AG09309 (cell line): ENCODE data around the gene MMP15.

ENCODE experiments used
- DNase-seq: peaks from one replicate; pipeline ENCODE4 v3.0.0-alpha.2; 2010; ENCODE audit warnings: low read depth
- H3K4me3 ChIP-seq: 2 replicates; pipeline ENCODE4 v1.5.1; 2011; ENCODE audit warnings: mild to moderate bottlenecking, low read depth, low read length, moderate library complexity; ENCODE audit not compliant: control insufficient read depth
- CTCF ChIP-seq: IDR thresholded peaks from 2 replicates; pipeline ENCODE4 v1.5.1; 2011; ENCODE audit warnings: mild to moderate bottlenecking, low read depth, low read length, inconsistent platforms; ENCODE audit not compliant: insufficient read depth, control insufficient read depth; ENCODE audit errors: missing control alignments

MMP15 gene

GRCh38 chr16:58009856-58010416 lies 15.6 kb upstream of the MMP15 start:
- no peak for DNase-seq
- no peak overlapping the region for H3K4me3 ChIP-seq
- no peak for TF ChIP-seq CTCF

GRCh38 chr16:58010886-58011285 lies 14.7 kb upstream of the MMP15 start:
- DNase-seq: no peak
- no peak overlapping the region for H3K4me3 ChIP-seq
- TF ChIP-seq CTCF: no peak

- H3K4me3 ChIP-seq: no peak overlapping the region
- no peak for DNase-seq
- TF ChIP-seq CTCF: no peak
Observed at GRCh38 chr16:58011652-58012051, 13.9 kb upstream of the MMP15 start.

- H3K4me3 ChIP-seq: no peak overlapping the region
- no peak for DNase-seq
- no peak for TF ChIP-seq CTCF
Observed at GRCh38 chr16:58012481-58012880, 13.1 kb upstream of the MMP15 start.

GRCh38 chr16:58013201-58013956 lies 12.2 kb upstream of the MMP15 start:
- DNase-seq: no peak
- no peak overlapping the region for H3K4me3 ChIP-seq
- no peak for TF ChIP-seq CTCF

- no peak for DNase-seq
- TF ChIP-seq CTCF: no peak
- no peak overlapping the region for H3K4me3 ChIP-seq
Observed at GRCh38 chr16:58016840-58017446, 8.6 kb upstream of the MMP15 start.
